ENCODE data around the gene EFNA2.
"Not testable (repeated sequence)": the region's sequence is repeated elsewhere in the genome, so short reads cannot be mapped to it uniquely, and the experiment has no call there.

DNA sequence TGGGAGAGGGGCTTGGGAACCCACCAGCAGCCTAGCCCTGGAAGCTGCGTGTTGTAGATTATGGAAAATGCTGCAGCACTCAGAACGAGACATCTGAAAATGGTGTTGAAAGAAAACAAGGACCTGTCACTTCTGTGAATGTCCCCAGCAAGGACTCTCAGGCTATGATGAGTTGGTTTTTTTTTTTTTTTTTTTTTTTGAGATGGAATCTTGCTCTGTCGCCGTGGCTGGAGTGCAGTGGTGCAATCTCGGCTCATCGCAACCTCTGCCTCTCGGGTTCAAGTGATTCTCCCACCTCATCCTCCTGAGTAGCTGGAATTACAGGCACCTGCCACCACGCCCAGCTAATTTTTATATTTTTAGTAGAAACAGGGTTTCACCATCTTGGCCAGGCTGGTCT is 46.5 kb downstream of the EFNA2 start:
- not testable (repeated sequence) for TF ChIP-seq EZH2 (IDR thresholded peaks at IDR 0.05; ENCODE audit: borderline replicate concordance, insufficient read depth, low read length, poor library complexity, severe bottlenecking)
- TF ChIP-seq, protein P1, sequence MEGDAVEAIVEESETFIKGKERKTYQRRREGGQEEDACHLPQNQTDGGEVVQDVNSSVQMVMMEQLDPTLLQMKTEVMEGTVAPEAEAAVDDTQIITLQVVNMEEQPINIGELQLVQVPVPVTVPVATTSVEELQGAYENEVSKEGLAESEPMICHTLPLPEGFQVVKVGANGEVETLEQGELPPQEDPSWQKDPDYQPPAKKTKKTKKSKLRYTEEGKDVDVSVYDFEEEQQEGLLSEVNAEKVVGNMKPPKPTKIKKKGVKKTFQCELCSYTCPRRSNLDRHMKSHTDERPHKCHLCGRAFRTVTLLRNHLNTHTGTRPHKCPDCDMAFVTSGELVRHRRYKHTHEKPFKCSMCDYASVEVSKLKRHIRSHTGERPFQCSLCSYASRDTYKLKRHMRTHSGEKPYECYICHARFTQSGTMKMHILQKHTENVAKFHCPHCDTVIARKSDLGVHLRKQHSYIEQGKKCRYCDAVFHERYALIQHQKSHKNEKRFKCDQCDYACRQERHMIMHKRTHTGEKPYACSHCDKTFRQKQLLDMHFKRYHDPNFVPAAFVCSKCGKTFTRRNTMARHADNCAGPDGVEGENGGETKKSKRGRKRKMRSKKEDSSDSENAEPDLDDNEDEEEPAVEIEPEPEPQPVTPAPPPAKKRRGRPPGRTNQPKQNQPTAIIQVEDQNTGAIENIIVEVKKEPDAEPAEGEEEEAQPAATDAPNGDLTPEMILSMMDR (IDR thresholded peaks at IDR 0.05; ENCODE audit: poor library complexity, severe bottlenecking) = not testable (repeated sequence)
